Measurements from ENCODE around the gene TTLL8. TPM values are rescaled to one million over a fixed set of nuclear protein-coding genes. Genes with fewer than 3 reads are reported as not detected.

Gene TTLL8
- total RNA-seq, 1 experiment from 2014 or later, result not detected

DNA sequence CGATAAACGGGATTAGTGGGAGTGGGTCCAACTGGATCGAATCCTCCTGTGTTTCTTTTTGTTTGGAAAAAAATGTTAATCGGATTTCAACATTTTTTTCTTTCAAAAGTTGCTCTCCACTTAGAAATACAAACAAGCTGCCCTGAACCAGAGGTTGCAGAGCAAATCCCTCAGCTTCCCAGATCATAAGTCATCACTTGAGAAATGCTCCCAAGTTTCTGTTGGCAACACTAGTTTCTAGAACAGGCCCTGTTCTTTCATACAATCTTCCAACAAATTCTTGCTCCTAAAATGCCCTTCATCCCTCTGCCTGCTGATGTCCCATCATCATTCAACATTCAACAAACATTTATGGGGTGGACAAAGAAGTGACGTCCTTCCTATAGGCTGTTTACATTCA lies 28.4 kb upstream of the TTLL8 start:
- H3K23me2 ChIP-seq (ENCODE audit: insufficient read length, low read depth, low read length, poor library complexity, severe bottlenecking), result no peaks in the 10 kb centered on the region

More for the DNA sequence above, 28.4 kb upstream of the TTLL8 start:
- Histone ChIP-seq H2AK5ac (ENCODE audit: insufficient read length, low read length) (no peak overlapping the region), H2BK5ac (ENCODE audit: insufficient read length, low read length) (no peak overlapping the region), H3K4ac (ENCODE audit: low read depth, low read length) (no peak overlapping the region), H2BK120ac (ENCODE audit: low read depth, low read length, poor library complexity, severe bottlenecking) (no peak overlapping the region), H4K20me1 (ENCODE audit: control insufficient read depth, insufficient read depth, insufficient read length) (no peaks in the 10 kb centered on the region), H3K27me3 (ENCODE audit: insufficient read depth, low read length) (0 out of 2 replicates have a peak, but pooled peaks cover 2% of the 10 kb centered on the region), H2BK12ac (ENCODE audit: insufficient read length, low read depth, low read length) (no peak overlapping the region), H4K5ac (ENCODE audit: insufficient read length, low read depth, low read length) (no peak overlapping the region), H2AFZ (ENCODE audit: low read length) (no peak overlapping the region), H3K9ac (ENCODE audit: extremely low read depth, insufficient read length, low read length) (no peak overlapping the region), H3K4me2 (ENCODE audit: insufficient read depth, insufficient read length, low read length) (no peak overlapping the region), H3K14ac (ENCODE audit: insufficient read depth, low read length) (no peak overlapping the region), H3T11ph (ENCODE audit: low read length) (no peak overlapping the region), H3K18ac (ENCODE audit: insufficient read length, low read depth, low read length) (no peak overlapping the region), H3K79me2 (ENCODE audit: insufficient read depth, low read length) (no peaks in the 10 kb centered on the region), H3K79me1 (ENCODE audit: insufficient read depth, low read depth, low read length, poor library complexity, severe bottlenecking) (no peaks in the 10 kb centered on the region), H3K9me3 (ENCODE audit: control insufficient read depth, low read depth, low read length) (no peaks in the 10 kb centered on the region), H3K56ac (ENCODE audit: insufficient read length, low read depth, low read length) (no peak overlapping the region), H3K4me1 (ENCODE audit: insufficient read depth, low read length) (no peaks in the 10 kb centered on the region), H2BK15ac (ENCODE audit: low read depth, low read length) (no peak overlapping the region), H2BK20ac (ENCODE audit: low read depth, low read length, poor library complexity, severe bottlenecking) (no peak overlapping the region), H4K8ac (replicated peaks; ENCODE audit: insufficient read length, low read depth, low read length) (no peak overlapping the region), H4K91ac (ENCODE audit: insufficient read length, low read depth, low read length) (no peak overlapping the region), H3K27ac (ENCODE audit: insufficient read length, low read depth, low read length) (no peak overlapping the region), H3K23ac (ENCODE audit: insufficient read length, low read depth, low read length) (no peak overlapping the region)
- Mint-ChIP-seq H3K36me3 (ENCODE audit: insufficient read depth in 1 of 3, low read depth in 3 of 3) (peaks cover 0 to 2% (median 0%) of the 10 kb centered on the region in 3 experiments; a peak in 1 of 7 replicates), H3K4me3 (no peak overlapping the region), H3K27me3 (ENCODE audit: low read depth) (peaks cover 33% of the 10 kb centered on the region), H3K9me3 (peaks cover 3 to 14% of the 10 kb centered on the region in 2 experiments; a peak in 3 of 5 replicates), H3K27ac (no peak overlapping the region), H3K4me1 (peaks cover 19 to 24% of the 10 kb centered on the region in 2 experiments)
- WGBS (ENCODE audit: extremely low coverage, insufficient read length, low lambda C conversion rate), result no CpG with 5 or more reads among the region's 5 CpGs
- DNase-seq, result no peak
- TF ChIP-seq, protein P1, sequence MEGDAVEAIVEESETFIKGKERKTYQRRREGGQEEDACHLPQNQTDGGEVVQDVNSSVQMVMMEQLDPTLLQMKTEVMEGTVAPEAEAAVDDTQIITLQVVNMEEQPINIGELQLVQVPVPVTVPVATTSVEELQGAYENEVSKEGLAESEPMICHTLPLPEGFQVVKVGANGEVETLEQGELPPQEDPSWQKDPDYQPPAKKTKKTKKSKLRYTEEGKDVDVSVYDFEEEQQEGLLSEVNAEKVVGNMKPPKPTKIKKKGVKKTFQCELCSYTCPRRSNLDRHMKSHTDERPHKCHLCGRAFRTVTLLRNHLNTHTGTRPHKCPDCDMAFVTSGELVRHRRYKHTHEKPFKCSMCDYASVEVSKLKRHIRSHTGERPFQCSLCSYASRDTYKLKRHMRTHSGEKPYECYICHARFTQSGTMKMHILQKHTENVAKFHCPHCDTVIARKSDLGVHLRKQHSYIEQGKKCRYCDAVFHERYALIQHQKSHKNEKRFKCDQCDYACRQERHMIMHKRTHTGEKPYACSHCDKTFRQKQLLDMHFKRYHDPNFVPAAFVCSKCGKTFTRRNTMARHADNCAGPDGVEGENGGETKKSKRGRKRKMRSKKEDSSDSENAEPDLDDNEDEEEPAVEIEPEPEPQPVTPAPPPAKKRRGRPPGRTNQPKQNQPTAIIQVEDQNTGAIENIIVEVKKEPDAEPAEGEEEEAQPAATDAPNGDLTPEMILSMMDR (conservative IDR thresholded peaks at IDR 0.05), result no peak
